ENCODE measurements around the gene PLCH1.

GRCh38 chr3:155512867-155513261 is 232.0 kb downstream of the PLCH1 start:
- TF ChIP-seq CTCF (IDR thresholded peaks at IDR 0.05) (no peak), MLX (CRISPR knock-in tag; IDR thresholded peaks at IDR 0.05) (no peak), IRF2 (CRISPR knock-in tag; IDR thresholded peaks at IDR 0.05; ENCODE audit: borderline replicate concordance, low read depth) (no peak), PREB (CRISPR knock-in tag; IDR thresholded peaks at IDR 0.05; ENCODE audit: borderline replicate concordance) (no peak), ZSCAN18 (CRISPR knock-in tag; IDR thresholded peaks at IDR 0.05) (no peak), NR2C2 (CRISPR knock-in tag; IDR thresholded peaks at IDR 0.05) (no peak), NFYB (CRISPR knock-in tag; conservative IDR thresholded peaks at IDR 0.05; ENCODE audit: low read depth) (no peak), ZNF317 (CRISPR knock-in tag; IDR thresholded peaks at IDR 0.05; ENCODE audit: borderline replicate concordance, low read depth) (no peak), SP1 (CRISPR knock-in tag; conservative IDR thresholded peaks at IDR 0.05) (no peak), USF1 (CRISPR knock-in tag; IDR thresholded peaks at IDR 0.05) (no peak)
